ENCODE results near the gene RNF182. TPM values are rescaled to one million over a fixed set of nuclear protein-coding genes. Genes with fewer than 3 reads are reported as not detected.

Gene RNF182
- total RNA-seq = 0.09 and 0.22 TPM in 2 replicates

GRCh38 chr6:13924949-13925881, at the start of gene RNF182:
Gene RNF182 (plus strand): TSS chr6:13924952. CDS start chr6:13977120, 52,168 bp downstream.

Other genes starting within 250 kb of the RNF182 start
- 22.3 and 23.7 TPM in 2 replicates for gene RANBP9, start 213.1 kb upstream of the RNF182 start, total RNA-seq
- 6.4 and 6.7 TPM in 2 replicates for gene MCUR1, start 110.4 kb upstream of the RNF182 start, total RNA-seq
- 0.95 and 3.7 TPM in 2 replicates for gene CD83, start 192.8 kb downstream of the RNF182 start, total RNA-seq

Measured in dermis lymphatic vessel endothelial cell (primary cell).